HG03139 (cell line): Measurements from ENCODE around the gene FIP1L1.
"Not testable (repeated sequence)": the region's sequence is repeated elsewhere in the genome, so short reads cannot be mapped to it uniquely, and the experiment has no call there.

ENCODE experiments used
- ATAC-seq: cut with Tn5 transposase; IDR thresholded peaks from one replicate; pipeline ENCODE4 v1.9.1; 2021; ENCODE audit not compliant: unreplicated experiment

FIP1L1 gene, protein sequence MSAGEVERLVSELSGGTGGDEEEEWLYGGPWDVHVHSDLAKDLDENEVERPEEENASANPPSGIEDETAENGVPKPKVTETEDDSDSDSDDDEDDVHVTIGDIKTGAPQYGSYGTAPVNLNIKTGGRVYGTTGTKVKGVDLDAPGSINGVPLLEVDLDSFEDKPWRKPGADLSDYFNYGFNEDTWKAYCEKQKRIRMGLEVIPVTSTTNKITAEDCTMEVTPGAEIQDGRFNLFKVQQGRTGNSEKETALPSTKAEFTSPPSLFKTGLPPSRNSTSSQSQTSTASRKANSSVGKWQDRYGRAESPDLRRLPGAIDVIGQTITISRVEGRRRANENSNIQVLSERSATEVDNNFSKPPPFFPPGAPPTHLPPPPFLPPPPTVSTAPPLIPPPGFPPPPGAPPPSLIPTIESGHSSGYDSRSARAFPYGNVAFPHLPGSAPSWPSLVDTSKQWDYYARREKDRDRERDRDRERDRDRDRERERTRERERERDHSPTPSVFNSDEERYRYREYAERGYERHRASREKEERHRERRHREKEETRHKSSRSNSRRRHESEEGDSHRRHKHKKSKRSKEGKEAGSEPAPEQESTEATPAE

GRCh38 chr4:53377319-53378170 is at the start of gene FIP1L1:
FIP1L1 (plus strand) TSS chr4:53377641; CDS start chr4:53377839, 198 bp downstream.
- ATAC-seq, result peak; percentile 86

GRCh38 chr4:53334916-53335315 is 42.5 kb upstream of the FIP1L1 start:
- not testable (repeated sequence) for ATAC-seq

GRCh38 chr4:53340145-53340544 is 37.3 kb upstream of the FIP1L1 start:
- ATAC-seq, result not testable (repeated sequence)

GRCh38 chr4:53346392-53346791 is 31.0 kb upstream of the FIP1L1 start:
- ATAC-seq, result not testable (repeated sequence)

GRCh38 chr4:53346920-53347852 is 30.3 kb upstream of the FIP1L1 start:
- no peak for ATAC-seq

- no peak for ATAC-seq
Measured at GRCh38 chr4:53348046-53348445, 29.4 kb upstream of the FIP1L1 start.

- ATAC-seq, result no peak
Measured at GRCh38 chr4:53349091-53349491, 28.4 kb upstream of the FIP1L1 start.

DNA sequence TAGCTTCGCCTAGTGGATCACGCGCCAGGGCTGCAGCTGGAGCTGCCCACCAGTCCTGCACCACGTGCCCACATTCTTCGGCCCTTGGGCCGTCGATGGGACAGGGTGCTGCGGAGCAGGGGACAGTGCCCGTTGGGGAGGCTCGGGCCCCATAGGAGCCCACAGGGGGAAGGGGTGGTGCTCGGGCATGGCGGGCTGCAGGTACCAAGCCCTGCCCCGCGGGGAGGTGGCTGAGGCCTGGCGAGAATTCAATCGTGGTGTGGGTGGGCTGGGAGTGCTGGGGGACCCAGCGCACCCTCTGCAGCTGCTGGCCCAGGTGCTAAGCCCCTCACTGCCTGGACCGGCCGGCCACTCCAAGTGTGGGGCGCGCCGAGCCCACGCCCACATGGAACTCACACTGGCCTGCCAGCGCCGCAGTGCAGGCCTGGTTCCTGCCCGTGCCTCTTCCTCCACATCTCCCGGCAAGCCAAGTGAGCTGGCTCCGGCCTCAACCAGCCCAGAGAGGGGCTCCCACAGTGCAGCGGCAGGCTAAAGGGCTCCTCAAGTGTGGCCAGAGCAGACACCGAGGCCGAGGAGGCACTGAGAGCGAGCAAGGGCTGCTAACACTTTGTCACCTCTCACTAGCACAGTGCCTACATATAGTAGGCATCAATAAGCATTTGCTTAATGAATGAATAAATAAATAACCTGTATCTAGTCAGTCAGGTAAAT is 23.3 kb upstream of the FIP1L1 start:
- ATAC-seq, result no peak

GRCh38 chr4:53355930-53356521 is 21.4 kb upstream of the FIP1L1 start:
- no peak for ATAC-seq

GRCh38 chr4:53361451-53361850 is 16.0 kb upstream of the FIP1L1 start:
- ATAC-seq, result no peak

- no peak for ATAC-seq
Measured at GRCh38 chr4:53362093-53362492, 15.3 kb upstream of the FIP1L1 start.

- ATAC-seq, result no peak
Measured at GRCh38 chr4:53364624-53365023, 12.8 kb upstream of the FIP1L1 start.

DNA sequence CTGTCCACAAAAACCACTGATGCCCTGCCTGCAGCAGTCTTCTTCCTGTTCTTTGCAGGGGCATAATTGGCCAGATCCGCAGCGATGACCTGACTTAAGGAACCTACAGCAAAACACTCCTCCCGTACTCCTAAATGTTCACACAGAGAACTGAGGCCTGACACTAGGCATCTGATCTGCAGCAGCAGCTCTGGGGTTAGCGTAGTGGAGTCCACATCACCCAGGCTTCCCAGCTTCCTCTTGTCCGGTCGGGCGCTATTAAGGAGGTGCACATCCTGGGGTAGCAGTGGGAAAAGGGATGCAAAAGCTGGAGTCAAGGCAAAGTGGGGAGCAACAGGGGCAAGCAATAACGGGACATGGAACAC is 12.3 kb upstream of the FIP1L1 start:
- peak; percentile 9 for ATAC-seq

- peak; percentile 94 for ATAC-seq
Measured at GRCh38 chr4:53365486-53366300, 11.7 kb upstream of the FIP1L1 start, which contains the start of gene SCFD2. SCFD2 (minus strand) TSS chr4:53366061.

- ATAC-seq, result no peak
Measured at GRCh38 chr4:53366301-53366716, 11.1 kb upstream of the FIP1L1 start.

- ATAC-seq, result no peak
Measured at GRCh38 chr4:53367721-53368120, 9.7 kb upstream of the FIP1L1 start.

DNA sequence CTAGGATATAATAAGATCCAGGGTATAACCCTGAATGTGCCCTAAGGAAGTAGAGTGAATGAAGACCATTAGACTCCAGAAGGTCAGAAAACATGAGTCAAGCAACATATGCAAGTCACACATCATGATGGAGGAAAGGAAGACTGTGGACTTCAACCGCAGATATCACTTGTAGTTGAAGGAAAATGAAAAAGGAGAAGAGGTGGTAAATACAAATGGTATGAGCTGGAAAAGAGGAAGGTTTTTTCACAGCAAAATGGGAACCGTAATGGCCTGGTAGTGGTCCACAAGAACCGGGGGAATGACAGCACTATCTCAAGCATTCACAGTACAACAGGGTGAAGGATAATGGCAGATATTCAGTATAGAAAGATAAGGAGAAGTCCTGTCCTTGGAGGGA is 6.4 kb upstream of the FIP1L1 start:
- ATAC-seq, result no peak

DNA sequence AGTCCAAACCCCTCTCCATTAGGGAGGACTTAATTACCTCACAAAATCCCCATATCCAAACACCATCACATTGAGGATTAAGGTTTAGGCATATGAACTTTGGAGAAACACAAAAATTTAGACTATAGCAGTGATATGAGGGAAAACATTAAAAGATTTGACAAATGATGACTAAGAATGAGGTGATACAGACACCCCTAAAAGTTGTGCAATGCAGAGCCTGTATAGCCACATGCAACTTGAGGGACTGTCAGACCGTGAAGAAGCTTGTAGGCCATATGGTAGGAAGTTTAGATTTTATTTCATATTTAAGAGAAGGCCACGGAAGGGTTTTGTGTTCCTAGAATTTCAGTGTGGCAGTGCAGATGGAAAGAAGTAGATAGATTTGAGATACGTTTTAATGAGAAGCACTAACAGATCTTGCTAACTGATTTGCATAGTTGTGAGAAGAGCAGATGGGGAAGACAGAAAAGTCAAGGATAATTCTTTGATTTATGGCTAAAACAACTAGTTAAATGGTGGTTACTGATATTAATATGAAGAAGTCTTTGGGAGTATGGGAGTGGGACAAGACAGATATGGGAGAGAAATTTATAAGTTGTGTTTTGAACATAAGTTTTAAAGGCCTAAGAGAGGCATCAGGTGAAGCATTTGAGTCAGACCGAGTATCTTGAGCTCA is 5.5 kb upstream of the FIP1L1 start:
- no peak for ATAC-seq
